ENCODE results near the gene BBS1.
"Not testable (repeated sequence)": the region's sequence is repeated elsewhere in the genome, so short reads cannot be mapped to it uniquely, and the experiment has no call there.

Gene BBS1

GRCh38 chr11:66582565-66583147 lies 72.2 kb downstream of the BBS1 start:
- DNase-seq, result not testable (repeated sequence)
